RPMI8226 (cell line): ENCODE data around the gene SAMD14.

Experiments
- DNase-seq: peaks from one replicate; pipeline ENCODE4 v3.0.0-alpha.2; 2015

SAMD14 gene

DNA sequence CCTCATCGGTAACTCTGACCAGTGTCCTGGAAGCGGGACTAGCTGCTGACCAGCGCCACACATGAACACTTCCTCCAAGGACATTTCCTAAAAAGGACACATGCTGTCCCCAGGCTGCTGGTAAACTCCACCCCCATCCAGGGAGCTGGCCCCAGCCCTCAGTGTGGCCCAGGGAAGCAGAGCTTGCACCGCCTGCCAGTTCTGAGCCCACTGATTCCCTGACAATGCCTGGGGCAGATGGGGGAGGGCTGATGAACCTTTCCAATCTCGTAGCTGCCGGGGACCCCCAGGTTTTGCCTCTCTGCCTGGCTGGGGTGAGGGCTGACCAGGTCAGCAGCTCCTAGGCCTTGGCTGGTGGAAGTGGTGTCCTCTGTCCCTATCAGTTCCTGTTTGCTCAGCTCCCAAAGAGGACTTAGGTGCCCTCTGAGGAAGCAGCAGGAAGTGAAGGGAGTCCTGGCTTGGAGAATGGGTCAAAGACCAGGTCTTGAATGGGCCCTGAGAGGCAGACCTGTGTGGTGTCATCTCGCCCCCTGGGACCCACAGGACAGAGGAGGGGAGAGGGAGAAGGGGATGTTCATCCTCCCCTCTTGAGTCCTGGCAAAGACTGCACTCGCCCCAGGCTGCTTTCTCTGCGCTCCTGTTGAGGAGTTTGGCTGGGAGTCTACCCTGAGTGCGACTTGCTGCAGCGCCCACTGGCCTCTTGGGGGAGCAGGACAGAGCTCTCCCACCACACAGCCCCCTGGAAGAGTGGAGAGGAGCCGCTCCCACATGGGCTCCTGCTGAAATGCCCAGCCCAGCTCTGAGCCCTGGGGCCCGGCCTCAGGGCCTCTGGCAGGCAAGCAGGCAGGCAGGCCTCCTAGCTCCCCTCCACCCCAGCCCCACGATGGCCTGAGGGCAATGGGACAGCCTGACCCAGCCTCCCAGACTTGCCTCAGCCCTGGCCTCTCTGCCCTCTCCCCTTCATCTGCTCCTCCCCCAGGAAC is 18.0 kb downstream of the SAMD14 start:
- DNase-seq: no peak

DNA sequence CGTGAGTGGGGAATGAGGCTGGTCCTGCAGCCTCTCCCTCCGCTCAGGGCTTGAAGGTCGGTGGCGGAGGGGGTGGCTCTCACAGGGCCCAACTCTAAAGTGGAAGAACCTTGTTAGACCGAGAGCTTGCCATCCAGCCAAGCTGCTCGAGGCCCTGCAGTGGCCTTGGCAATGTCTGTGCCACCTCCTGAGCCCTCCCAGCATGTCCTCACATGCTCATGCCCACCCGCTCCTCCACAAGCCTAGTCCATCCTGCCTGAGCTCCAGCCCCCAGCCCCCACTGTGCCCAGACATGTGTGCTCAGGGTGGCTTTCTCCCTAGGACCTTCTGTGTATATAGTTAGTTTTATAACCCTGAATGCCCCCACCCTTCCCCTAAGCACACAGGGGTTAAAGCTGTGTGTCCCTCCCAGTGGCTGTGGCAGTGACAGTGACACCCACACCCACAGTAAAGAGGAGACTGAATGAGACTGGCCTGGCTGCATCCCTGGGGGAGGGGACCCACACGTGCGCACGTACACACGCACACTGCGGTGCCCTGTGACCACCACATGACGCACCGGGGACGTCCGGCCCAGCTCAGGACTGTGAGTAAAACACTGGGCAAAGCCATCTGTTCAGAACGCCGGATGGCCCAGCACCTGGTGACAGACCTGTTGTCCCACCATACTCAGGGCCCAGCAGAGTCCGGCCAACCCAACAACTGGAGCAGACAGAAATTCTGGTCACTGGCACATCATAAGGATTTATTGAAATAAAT is 19.2 kb downstream of the SAMD14 start:
- DNase-seq: no peak

DNA sequence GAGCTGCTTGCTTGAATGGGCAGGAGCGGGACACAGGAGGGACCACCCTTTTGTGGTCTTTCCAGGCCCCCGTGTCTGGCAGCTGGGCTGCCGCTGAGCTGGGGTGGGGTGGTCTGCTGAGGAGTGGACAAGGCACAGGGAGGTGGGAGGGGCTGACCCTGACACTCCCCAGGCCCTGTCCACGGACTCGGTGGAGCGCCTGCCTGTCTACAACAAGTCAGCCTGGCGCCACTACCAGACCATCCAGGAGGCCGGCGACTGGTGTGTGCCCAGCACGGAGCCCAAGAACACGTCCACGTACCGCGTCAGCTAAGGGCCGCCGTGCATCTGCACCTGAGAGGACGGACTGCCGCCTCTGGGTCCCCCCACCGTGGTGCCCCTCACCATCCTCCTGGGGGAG is 20.2 kb downstream of the SAMD14 start:
- no peak for DNase-seq

DNA sequence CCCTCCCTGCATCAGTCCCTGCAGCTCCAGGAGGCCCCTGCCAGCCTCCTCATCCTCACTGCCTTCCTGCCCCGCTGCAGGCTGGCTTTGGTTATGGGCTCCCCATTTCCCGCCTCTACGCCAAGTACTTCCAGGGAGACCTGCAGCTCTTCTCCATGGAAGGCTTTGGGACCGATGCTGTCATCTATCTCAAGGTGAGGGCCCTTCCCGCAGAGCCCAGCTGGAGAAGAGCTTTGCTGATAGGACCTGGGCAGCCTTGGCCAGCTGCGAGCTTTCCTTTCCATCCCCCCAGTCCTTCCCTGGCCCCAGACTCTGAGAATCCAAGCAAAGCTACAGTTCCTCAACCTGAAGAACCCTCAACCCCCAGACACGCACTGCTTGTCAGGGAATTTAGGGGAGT is 20.8 kb downstream of the SAMD14 start:
- DNase-seq: no peak

DNA sequence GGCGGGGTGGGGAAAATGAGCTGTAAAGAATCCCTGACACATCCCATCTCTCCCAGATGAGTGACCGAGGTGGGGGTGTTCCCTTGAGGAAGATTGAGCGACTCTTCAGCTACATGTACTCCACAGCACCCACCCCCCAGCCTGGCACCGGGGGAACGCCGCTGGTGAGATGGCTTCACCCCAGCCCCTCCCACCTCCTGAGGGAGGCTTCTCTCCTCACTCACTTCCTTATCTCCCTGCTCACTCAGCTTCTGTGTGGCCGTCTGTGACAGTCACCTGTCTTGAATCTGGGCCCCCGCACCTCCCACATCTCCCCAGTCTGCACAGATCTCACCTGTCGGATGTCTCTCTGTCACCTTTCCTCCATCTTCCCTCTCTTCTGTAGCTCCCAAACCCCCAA is 21.4 kb downstream of the SAMD14 start:
- no peak for DNase-seq

DNA sequence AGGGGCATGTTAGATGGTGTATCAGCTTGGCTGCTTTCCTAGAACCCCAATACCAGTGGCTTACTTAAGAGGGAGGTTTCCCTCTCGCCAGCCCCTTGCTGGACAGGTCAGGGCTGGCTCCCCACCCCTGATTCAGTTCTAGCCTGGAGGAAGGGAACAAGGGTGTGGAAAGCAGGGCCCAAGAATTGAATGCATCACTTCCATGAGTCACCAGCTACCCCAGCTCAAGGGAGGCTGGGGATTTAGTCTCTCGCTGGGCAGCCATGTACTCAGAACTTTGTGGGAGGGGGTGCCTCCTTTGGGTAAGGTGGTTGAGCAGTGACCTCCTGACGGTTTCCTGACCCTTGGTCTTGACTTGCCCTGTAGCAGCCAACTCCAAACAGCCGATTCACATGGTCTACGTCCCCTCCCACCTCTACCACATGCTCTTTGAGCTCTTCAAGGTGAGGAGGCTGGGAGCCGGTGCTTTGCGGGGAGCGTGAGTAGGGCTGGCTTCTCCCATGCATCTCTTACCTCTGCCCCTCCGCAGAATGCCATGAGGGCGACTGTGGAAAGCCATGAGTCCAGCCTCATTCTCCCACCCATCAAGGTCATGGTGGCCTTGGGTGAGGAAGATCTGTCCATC is 22.1 kb downstream of the SAMD14 start:
- DNase-seq: no peak

DNA sequence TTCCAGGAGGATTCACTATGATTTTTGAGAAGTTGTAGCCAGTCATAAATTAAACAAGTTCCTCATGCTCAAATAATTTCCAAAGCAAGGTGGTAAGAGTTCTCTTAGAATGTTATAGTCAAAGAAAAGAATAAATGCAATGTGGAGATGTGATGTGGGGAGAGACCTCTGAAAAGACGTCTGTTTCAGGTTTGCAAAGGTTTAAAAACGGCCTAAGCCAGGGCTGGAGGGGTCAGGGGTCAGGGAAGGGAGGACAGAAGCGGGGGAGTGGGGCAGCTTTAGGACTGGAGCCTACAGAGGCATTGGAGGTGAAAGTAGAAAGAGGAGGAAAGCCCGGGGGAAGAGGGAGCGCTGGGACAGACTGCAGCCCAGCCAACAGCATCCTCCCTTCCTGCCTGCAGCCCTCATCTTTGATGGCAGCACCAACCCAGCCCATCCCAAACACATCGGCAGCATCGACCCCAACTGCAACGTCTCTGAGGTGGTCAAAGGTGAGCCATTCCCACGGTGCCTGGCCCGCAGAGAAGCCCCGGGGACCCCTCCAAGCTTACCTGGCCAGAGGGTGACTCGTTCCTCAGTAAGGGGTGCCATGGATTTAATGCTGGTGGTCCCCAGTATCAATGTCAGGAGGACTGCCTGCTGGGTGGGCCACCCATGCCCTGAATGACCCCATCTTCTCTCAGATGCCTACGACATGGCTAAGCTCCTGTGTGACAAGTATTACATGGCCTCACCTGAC is 23.4 kb downstream of the SAMD14 start:
- DNase-seq: no peak

DNA sequence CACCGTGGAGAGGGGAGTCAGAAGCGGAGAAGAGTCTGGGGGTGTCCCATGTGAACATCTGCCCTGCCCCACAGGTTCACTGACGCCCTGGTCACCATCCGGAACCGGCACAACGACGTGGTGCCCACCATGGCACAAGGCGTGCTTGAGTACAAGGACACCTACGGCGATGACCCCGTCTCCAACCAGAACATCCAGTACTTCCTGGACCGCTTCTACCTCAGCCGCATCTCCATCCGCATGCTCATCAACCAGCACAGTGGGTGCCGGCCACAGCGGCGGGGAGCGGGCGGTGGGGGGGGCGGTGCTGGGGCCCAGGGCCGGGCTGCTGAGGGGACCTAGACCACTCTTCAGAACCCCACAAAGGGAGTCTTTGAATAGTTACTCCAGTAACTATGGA is 24.1 kb downstream of the SAMD14 start:
- DNase-seq: no peak

DNA sequence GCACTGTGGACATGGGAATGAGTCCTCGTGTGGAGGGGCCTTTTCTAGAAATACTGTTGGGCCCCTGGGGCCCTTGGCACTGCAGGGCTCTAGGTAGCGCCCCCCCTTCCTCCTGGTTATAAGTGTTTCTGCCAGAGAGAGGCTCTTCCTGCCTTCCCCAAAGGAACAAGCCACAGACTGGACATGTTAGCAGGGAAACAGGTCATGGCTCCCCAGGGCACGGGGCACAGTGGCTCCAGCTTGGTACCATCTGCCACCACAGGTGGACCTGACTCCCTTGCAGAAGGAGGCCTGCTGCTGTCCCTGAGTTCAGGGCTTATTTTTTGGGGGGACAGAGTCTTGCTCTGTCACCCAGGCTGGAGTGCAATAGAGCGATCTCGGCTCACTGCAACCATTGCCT is 26.0 kb downstream of the SAMD14 start:
- DNase-seq: no peak

DNA sequence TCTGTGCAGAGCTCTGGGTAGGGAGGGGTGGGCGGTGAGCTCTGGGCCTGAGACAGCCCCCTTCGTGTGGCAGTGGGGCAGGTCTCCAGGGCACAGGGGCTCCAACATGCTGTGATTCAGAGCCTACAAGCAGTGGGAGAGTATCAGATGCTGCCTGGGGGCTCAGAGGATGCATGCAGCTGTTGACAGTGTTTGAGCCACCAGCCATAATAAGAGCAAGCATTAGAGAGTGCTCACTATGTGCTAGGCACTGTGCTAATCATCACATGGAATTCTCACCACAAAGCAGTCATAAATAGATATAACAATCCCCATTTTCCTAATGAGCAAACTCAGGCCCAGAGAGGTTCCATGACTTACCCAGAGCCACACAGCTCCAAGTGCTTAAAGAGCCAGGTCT is 26.7 kb downstream of the SAMD14 start:
- no peak for DNase-seq

DNA sequence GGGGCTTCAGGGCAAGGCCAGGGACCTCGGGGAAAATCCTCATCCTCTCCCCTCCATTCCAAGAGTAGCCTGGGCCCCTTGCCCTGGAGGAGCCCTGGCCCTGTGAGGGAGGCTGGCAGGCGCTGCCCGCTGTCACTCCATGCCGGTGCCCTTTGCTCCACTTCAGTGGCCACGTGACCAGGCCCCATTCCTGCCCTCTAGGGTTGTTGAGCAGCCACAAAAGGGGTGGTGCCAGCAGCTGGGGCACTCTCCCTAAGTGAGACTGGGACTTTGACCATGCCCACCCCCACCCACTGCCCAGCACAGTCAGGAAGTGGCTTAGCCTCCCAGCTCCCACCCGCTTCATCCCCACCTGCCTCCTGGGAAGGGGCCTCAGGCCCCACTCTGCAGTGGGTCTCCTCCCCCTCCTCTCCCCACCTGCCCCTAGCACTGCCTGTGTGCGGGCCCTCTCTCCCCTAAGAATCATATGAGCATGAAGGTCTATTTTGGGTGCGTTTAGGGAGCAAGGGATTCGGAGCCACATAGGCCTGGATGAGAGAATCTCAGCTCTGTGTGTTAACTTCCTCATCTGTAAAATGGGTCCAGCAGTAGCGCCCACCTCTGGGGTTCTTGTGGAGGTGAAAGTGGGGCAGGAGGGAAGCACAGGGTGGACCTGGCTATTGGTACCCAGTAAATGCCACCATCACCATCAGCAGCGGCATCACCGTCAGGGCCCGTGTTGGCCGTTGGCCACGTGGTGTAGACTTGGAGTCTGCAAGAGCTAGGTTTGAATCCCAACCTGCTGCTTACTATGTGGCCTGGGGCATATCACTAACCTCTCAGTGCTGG is 27.6 kb downstream of the SAMD14 start:
- no peak for DNase-seq

DNA sequence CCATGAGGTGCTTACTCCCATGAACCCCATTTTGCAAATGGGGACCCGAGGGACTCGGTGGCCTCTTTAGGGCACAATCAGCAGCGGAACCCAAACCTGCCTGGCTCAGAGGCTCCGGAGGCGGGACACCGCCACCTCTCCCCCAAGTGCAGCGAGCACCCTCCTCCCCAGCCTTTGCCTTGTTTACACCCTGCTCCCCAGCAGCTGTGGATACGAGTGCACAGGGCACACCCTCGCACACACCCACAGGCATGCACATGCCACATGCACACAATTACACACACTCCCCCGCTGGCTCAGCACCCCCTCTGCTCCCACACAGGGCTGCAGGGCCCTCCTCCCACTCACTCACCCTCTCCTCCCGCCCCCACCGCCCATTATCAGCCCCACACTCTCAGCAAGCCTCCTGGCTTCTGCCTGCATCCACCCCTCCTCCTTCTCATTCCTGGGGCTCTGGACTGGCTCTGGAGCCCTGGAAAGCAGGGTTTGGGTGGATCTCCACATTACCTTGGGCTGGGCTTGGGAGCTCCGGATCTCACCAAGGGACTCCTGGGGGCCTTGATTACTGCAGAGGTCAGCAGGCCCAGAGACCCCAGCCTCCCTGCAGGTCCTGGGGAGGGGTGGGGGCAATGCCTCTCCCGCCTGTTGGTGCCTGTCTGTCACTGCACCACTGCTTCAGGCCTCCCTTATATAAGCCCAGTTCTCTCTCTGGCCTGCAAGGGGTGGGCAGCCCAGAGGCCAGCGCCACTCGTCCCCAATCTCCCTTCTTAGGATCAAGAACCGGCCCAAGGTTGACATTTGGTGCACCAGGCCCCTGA is 28.4 kb downstream of the SAMD14 start:
- no peak for DNase-seq

DNA sequence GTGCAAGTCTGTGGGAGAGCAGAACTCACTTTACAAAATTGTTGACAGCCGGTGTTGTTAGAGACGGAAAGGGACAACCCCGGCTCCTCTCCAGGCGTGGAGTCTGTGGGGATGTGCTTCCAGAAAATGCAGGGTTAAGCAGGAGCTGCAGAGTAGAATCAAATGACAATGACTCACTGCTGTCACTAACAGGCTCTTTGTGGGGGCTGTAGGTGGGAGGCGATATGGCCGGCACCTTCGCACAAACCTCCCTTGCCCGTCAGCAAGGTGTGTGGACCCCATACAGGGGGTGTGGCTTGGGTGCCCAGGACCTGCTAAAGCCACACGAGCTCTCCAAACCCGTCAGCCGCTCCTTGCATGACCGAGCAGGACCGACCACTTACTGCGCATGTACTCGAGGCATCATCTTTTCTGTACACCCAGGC is 29.0 kb downstream of the SAMD14 start:
- DNase-seq: no peak

DNA sequence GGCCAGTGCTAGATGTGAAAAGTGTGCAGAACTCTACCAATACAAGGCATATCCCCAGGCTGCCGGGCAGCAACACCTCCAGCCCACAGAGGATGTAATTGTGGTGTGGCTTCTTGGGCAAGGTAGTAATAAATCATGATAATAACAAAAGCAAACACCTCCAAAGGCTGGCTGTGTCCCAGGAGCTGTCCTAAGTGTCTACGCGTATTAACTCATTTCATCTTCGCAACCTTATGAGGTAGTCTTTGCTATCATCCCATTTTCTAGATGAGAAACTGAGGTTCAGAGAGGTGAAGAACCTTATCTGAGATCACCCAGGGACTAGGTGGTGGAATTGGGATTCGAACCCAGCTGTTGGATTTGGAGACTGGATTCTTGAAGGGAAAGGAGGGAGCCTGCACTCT is 29.5 kb downstream of the SAMD14 start:
- DNase-seq: no peak

DNA sequence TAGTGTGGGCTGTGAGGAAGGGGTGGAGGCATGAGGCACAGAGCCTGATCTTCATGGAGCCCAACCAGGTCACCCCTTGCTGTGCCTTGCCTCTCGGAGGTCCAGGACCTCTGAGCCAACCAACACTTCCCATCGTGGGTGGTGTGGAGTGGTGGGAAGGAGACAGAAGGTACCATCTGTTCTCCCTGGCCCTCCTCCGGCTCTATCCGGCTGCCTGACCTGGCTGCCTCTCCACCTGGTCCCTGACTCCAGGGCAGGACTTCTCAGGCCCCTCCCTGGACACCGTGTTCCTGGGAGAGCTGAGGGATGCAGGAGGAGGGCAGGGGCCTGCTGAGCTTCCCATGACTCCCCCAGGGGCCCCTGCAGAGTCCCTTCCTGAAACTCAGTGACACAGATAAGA is 31.0 kb downstream of the SAMD14 start:
- DNase-seq: no peak

DNA sequence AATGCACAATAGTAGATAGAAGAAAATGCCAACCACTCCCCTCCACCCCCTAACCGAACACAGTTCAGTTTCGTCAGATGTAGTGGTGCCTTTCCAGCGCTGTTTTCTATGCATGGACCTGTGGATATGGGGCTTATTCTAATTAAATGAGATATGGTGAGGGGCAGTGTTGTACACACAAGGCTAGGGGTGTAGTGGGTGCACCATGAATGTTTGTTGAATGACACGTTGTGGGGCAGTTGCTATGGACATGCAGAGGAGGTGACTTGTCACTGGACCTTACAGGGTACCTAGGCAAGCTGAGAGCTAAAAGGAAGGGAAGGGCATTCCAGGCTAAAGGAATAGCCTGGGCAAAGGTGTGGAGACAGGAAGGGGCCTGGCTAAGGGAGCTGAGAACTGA is 31.4 kb downstream of the SAMD14 start:
- DNase-seq: no peak

DNA sequence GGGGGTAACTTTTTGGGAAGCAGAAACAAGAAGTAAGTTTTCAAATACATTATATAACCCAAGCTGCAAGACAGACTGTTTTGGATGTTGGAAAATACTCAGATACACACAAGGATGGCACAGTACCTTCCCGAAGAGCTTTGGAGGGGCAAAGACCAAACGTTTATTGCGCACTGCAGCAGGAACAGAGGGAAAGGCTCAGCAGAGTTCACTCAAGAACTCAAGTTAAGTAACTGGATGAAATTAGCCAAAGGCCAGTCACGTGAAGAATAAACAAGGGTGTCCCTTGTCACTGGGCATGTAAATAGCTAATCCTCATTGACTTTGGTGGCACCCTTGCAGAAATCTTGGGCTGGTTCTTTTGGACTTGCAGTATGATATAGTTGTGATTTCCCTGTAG is 32.0 kb downstream of the SAMD14 start:
- no peak for DNase-seq

DNA sequence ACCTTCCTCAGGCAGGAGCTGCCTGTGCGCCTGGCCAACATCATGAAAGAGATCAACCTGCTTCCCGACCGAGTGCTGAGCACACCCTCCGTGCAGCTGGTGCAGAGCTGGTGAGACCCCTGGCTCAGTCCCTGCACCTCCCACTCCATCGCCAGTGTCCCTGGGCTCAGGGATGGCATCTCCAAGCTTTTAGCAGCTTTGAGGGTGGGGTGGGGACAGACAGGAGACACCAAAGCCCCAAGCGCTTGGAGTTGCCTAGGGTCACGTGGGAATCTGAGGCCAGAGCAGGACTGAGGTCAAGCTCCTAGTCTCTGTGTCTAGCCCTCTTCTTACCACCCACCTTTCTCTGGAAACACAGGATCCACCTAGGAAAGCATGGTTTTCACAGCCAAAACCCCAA is 32.5 kb downstream of the SAMD14 start:
- no peak for DNase-seq

DNA sequence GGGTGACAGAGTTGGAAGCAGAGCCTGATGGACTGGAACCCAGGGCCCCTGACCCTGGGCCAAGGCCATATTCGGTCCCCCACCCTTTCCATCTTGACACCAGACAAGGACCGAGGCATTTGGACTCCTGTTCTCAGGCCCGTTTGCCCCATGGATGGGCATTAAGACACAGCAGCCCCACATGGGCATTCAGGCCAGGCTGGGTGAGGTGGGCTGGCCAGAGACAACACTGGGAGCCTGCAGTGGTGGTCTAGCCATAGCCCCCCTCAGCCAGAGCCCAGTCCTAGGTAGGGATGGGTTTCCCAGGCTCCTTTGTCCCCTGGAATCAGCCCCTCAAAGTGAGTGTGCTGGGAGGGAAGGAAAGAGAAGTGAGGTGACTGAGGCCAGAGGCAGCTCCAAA is 33.2 kb downstream of the SAMD14 start:
- no peak for DNase-seq

DNA sequence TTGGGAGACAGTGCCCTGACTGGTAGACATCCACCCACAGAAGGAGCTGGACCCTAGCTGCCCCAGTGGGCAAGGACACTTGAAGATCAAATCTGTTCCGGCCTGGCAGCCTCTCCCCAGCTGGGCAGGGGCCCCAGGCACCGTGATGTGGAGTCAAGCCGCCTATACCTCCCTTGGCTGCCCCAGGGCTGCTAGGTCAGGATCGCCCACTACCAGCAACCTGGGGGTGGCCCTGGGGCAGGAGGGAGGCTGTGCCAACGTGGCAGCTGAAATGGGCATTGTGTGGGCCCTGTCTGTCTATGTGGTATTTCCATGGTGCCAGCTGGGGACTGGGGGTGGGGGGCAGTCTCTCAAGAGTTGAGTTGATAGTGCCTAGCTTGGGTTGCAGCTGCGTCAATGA is 33.9 kb downstream of the SAMD14 start:
- DNase-seq: no peak

DNA sequence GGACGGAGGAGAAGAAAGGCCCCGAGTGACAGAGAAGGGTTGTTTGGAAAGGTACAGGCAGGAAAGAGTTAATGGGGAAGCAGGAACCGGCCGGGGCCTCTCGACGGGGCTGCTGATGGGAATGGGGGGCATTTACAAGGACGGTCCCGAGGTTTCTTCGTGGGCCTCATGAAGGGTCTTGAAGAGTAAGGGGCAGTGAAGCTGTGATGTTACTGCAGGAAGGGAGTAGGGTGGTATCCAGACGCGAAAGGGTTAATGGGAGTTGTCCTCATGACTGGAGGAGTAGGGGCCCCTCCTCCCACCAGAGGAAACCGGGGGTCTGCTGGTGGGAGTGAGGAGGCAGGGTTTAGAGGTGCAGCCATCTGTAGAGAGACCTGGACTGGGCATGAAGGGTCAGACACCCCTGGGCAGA is 34.3 kb downstream of the SAMD14 start:
- DNase-seq: no peak
